Hematopoietic multipotent progenitor cell treated with erythropoietin and hydrocortisone succinate and interleukin-3 and kit ligand, for 17 days (in vitro differentiated cells): ENCODE data around the gene CCDC107.

ENCODE experiments used
- DNase-seq: peaks from one replicate; pipeline ENCODE4 v3.0.0-alpha.2; 2015; ENCODE audit warnings: low spot score

The CCDC107 gene

DNA sequence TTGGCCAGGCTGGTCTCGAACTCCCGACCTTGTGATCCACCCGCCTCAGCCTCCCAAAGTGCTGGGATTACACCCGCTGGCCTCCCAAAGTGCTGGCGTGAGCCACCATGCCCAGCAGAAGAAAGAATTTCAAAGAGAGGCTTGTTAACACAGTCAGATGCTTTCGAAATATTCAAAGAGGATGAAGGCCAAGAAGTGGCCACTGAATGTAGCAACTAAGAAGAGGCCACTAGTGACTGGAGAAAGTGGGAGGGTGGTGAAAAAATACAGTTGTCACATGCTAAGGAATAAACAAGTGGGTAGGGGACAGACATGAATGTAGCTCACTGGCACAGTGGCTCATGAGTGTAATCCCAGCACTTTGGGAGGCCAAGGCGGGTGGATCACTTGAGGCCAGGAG is 44.6 kb downstream of the CCDC107 start:
- no peak for DNase-seq

DNA sequence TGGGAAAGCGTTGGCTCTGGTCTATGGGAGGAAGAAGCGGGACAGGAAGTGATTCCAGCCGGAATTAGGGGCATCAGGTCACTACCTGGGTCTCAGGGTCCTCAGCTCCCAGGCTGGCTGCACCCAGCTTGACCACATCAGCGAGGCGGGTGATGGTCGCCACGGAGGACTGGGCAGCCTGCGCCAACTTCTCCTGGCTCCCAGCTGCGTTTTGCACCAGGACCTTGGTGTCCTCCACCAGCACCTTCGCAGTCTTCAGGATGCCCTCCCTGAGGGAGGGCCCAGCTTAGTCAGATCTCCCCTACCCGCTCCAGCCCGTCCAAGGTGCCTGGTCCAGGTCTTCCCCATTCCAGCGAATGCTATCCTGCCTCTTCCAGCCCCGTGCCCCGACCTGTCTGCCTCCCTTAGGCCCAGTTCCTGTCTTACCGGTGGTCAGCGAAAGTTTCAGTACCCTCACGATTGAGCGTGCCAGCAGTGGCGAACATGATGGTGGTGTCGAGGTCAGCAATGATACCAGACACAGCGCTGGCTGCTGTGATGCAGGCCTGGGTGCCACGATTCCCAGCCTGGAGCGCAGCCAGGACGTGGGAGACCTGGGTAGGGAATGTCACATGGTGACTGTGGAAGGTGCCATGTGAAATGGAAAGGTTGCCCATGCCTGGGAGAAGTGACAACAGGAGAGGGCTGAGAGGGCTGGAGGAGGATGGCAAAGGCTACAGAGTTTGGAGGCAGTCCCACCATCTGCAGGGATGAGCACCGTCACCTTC is 46.0 kb downstream of the CCDC107 start:
- no peak for DNase-seq

DNA sequence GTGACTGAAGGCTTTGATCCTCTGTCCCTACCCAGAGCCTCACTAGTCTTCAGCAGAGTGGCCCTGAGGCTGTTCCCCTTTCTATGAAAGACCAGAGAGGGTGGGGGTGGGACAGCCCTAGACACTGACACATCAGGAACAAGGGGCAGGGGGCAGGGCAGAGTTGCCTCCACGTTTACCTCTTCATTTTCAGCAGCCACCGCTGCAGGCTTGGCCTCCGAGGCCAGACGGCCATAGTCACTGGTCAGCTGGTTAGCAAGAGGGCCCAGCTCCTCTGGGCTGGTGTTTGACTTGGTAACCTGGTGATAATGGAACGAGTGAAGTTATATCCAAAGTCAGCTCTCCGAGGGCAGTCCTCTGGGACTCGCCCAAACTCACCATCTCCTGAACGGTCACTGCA is 47.3 kb downstream of the CCDC107 start:
- no peak for DNase-seq

DNA sequence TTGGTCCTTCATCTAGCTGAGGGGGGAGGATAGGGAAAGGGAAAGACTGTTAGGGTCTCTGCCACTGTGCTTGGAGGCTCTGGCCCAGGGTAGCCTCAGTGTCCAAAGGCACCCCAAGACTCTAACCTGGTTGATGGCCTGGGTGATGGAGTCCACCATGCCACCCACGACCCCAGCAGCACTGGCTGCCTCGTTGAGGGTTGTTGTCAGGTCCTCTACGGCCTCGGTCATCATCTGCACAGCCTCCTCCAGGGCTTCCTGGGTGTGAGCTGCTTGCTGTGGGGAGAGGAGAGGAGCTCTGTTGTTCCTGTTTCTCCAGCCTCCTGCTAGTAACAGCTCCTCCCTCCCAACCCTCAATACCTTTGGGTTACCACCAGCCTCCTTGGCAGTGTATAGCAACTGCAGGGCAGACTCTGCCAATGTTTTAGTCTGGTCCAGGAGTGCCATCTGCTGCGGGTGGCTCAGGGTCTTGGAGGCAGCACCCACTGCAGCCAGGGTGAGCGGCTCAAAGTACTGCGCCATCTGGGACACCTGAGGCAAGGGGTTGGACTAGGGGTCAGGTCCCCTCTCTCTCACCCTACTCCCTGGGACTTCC is 47.8 kb downstream of the CCDC107 start:
- no peak for DNase-seq

DNA sequence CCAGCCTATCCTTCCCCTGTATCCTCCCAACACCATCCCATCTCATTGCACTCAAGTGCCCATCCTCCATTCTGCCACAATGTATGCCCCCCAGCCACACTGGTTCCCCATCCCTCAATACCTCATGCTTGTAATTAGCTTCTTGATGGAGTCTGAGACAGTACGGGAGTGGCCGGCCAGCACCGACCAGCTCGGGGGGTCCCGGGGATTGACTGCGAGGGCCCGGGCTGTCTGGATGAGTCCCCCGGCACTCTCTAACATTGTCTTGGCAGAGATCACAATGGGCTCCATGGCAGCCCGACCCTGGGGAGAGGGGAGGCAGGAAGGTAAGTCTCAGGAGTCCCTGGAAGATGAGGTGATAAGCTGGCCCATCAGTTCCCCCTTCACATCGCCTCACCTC is 48.9 kb downstream of the CCDC107 start:
- no peak for DNase-seq

DNA sequence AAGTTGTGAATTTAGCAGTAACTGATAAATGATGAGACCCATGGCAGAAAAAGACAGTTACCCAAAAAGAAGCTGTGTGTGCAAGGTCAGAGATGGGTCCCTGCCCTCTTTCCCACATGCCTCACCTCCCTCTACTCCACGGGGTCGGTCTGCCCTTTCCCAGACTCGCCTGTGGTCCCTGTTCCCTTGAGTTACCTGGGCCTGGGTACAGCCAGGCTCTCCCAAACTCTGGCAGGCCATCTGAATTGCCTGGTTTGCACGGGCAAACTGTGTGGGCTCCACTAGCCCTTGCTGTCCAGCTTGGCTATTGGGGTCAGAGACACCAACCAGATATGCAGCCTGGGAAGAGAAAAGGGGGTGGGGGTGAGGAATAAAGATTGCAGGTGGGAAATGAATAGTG is 50.1 kb downstream of the CCDC107 start:
- DNase-seq = no peak

DNA sequence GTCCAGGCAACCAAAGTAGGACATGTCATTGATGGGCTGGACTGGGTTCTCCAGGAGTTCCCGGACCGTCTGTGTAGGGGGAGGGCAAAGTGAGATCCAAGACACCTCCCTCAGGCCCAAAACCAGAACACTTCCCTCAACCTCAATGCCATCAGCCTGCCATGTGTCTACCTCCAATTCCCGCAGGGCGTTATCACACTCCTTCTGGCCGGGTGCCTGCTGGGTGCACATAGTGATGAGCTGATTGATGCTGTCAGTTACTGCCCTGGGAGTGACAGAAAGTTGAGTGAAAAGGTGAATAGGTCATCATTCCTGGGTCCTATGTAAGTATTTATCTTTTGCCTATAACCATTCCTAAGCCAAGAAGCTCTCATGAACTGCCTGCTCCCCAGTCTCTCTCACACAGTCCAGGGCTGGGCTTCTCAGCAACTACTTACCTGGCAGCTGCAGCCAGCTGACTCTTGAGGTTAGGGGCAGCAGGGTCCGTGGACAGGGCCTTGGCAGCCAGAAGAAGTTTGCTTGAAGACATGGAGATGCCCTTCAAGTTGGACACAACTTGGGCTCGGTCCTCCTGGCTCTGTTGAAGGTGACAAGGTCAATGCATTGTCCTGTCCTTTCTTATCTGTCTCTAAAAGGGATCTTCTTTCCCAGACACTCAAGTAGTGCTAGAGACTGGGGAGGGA is 52.9 kb downstream of the CCDC107 start:
- no peak for DNase-seq
